Activated naive CD4-positive, alpha-beta T cell treated with Interleukin-2 at 50 U/mL for 16 hours (primary cell): ENCODE results near the gene ACER2.
A peak's percentile ranks its signal among the peaks of the same experiment; 100 is the strongest.
"Not testable (repeated sequence)": the region's sequence is repeated elsewhere in the genome, so short reads cannot be mapped to it uniquely, and the experiment has no call there.

Source experiments
- DNase-seq: peaks from one replicate; pipeline ENCODE4 v3.0.0-alpha.2; 2020

ACER2 gene

GRCh38 chr9:19409401-19410194 is 789 bp downstream of the ACER2 start:
- peak; percentile 14 for DNase-seq

GRCh38 chr9:19410195-19410503 is 1.3 kb downstream of the ACER2 start:
- DNase-seq: no peak

GRCh38 chr9:19410594-19410993 is 1.8 kb downstream of the ACER2 start:
- DNase-seq: no peak

- DNase-seq: no peak
Observed at GRCh38 chr9:19411316-19411715, 2.5 kb downstream of the ACER2 start.

GRCh38 chr9:19413456-19413855 is 4.6 kb downstream of the ACER2 start:
- not testable (repeated sequence) for DNase-seq

- DNase-seq: no peak
Observed at GRCh38 chr9:19416143-19416542, 7.3 kb downstream of the ACER2 start.

GRCh38 chr9:19420877-19421276 is 12.1 kb downstream of the ACER2 start:
- no peak for DNase-seq

- no peak for DNase-seq
Observed at GRCh38 chr9:19423163-19423562, 14.4 kb downstream of the ACER2 start.

- DNase-seq: no peak
Observed at GRCh38 chr9:19424176-19424779, 15.5 kb downstream of the ACER2 start.

GRCh38 chr9:19429595-19429994 is 20.8 kb downstream of the ACER2 start:
- DNase-seq: no peak

- DNase-seq: no peak
Observed at GRCh38 chr9:19430201-19430760, 21.5 kb downstream of the ACER2 start.

- no peak for DNase-seq
Observed at GRCh38 chr9:19431361-19432171, 22.8 kb downstream of the ACER2 start.

- DNase-seq: no peak
Observed at GRCh38 chr9:19432473-19432872, 23.7 kb downstream of the ACER2 start.

- not testable (repeated sequence) for DNase-seq
Observed at GRCh38 chr9:19433729-19434128, 24.9 kb downstream of the ACER2 start.

- no peak for DNase-seq
Observed at GRCh38 chr9:19440376-19440775, 31.6 kb downstream of the ACER2 start.

GRCh38 chr9:19440823-19441580 is 32.2 kb downstream of the ACER2 start:
- no peak for DNase-seq

GRCh38 chr9:19441730-19442129 is 32.9 kb downstream of the ACER2 start:
- DNase-seq: no peak

- DNase-seq: no peak
Observed at GRCh38 chr9:19442240-19442639, 33.4 kb downstream of the ACER2 start.

GRCh38 chr9:19445452-19445851 is 36.6 kb downstream of the ACER2 start:
- DNase-seq: no peak

- no peak for DNase-seq
Observed at GRCh38 chr9:19446361-19446861, 37.6 kb downstream of the ACER2 start.

GRCh38 chr9:19451240-19452087 is 42.7 kb downstream of the ACER2 start:
- DNase-seq: no peak

- DNase-seq: no peak
Observed at GRCh38 chr9:19456426-19456825, 47.6 kb downstream of the ACER2 start.
